Measurements from ENCODE around the gene PRKCZ.

DNA sequence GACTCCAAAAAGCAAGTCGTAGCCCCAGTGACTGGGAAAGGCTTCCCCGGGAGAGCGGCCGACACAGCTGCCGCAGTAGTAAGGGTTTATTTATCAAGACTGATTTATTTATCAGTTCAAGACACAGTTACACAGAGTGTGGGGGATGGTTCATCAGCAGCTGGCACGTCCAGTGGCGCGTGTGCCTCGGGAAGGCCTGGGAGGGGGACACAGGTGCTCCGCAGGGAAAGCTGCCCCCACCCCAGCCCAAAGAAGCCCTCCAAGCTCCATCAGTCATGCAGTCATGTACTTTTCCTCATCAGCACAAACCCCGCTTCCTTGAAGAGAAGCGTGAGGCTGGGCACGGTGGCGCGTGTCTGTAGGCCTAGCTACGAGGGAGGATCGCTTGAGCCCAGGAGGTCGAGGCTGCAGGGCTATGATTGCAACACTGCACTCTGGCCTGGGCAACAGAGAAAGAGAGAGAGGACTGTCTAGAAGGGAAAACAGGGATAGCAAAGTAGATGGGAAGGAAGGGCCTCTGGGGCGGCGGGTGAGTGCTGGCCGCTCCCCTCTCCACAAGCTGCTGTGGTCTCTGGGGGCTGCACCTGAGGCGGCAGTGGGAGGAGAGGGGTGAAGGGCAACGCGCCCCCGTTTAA is 53.2 kb downstream of the PRKCZ start:
- TF ChIP-seq, protein P1, sequence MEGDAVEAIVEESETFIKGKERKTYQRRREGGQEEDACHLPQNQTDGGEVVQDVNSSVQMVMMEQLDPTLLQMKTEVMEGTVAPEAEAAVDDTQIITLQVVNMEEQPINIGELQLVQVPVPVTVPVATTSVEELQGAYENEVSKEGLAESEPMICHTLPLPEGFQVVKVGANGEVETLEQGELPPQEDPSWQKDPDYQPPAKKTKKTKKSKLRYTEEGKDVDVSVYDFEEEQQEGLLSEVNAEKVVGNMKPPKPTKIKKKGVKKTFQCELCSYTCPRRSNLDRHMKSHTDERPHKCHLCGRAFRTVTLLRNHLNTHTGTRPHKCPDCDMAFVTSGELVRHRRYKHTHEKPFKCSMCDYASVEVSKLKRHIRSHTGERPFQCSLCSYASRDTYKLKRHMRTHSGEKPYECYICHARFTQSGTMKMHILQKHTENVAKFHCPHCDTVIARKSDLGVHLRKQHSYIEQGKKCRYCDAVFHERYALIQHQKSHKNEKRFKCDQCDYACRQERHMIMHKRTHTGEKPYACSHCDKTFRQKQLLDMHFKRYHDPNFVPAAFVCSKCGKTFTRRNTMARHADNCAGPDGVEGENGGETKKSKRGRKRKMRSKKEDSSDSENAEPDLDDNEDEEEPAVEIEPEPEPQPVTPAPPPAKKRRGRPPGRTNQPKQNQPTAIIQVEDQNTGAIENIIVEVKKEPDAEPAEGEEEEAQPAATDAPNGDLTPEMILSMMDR (conservative IDR thresholded peaks at IDR 0.05; ENCODE audit: low read depth, low read length): no peak
- no peak for TF ChIP-seq EZH2 (IDR thresholded peaks at IDR 0.05; ENCODE audit: low read length, unreplicated experiment)

Measured in PC-3 (cell line).